Mononuclear cell (primary cell): ENCODE results near the gene RTTN. TPM values are rescaled to one million over a fixed set of nuclear protein-coding genes. Genes with fewer than 3 reads are reported as not detected.

Experiments used
- H3K27me3 ChIP-seq: 2 replicates; pipeline ENCODE4 v1.6.0; 2011; ENCODE audit warnings: low read length, control low read depth; ENCODE audit not compliant: insufficient read depth
- H3K4me1 ChIP-seq: 2 replicates; pipeline ENCODE4 v1.5.1; 2011; ENCODE audit warnings: mild to moderate bottlenecking, low read length, control low read depth; ENCODE audit not compliant: insufficient read depth
- H3K4me3 ChIP-seq: 2 replicates; pipeline ENCODE4 v1.5.1; 2011; ENCODE audit warnings: mild to moderate bottlenecking, low read length, moderate library complexity
- H3K9me3 ChIP-seq: 2 replicates; pipeline ENCODE4 v1.5.1; 2011; ENCODE audit warnings: low read depth, mild to moderate bottlenecking, control low read depth, low read length
- total RNA-seq: library from RNA; depleted of rRNA; stranded (reverse); fragments of >200 nt; gene quantifications from one replicate; pipeline ENCODE4 v1.2.3, GENCODE V29; 2012

Gene RTTN
- total RNA-seq, 1 donor, result 42.0 TPM

GRCh38 chr18:70227438-70227837 lies 22.0 kb upstream of the RTTN start:
- peaks cover 8% of the 10 kb centered on the region for H3K27me3 ChIP-seq
- H3K4me1 ChIP-seq, result peaks cover 3% of the 10 kb centered on the region
- H3K4me3 ChIP-seq, result no peak overlapping the region
- H3K9me3 ChIP-seq, result peaks cover 18% of the 10 kb centered on the region

- Histone ChIP-seq H3K4me3 (no peak overlapping the region), H3K4me1 (no peaks in the 10 kb centered on the region), H3K27me3 (peaks cover 24% of the 10 kb centered on the region), H3K9me3 (peaks cover 5% of the 10 kb centered on the region)
Measured at GRCh38 chr18:70221915-70222278, 16.4 kb upstream of the RTTN start.

GRCh38 chr18:70221156-70221914 lies 15.8 kb upstream of the RTTN start:
- no peak overlapping the region for H3K4me3 ChIP-seq

GRCh38 chr18:70220628-70221027 lies 15.1 kb upstream of the RTTN start:
- Histone ChIP-seq H3K4me1 (no peaks in the 10 kb centered on the region), H3K4me3 (no peak overlapping the region), H3K27me3 (peaks cover 24% of the 10 kb centered on the region), H3K9me3 (no peaks in the 10 kb centered on the region)

More at GRCh38 chr18:70221156-70221914, 15.8 kb upstream of the RTTN start:
- Histone ChIP-seq H3K27me3 (peaks cover 24% of the 10 kb centered on the region), H3K9me3 (no peaks in the 10 kb centered on the region), H3K4me1 (no peaks in the 10 kb centered on the region)

- Histone ChIP-seq H3K27me3 (peaks cover 24% of the 10 kb centered on the region), H3K9me3 (no peaks in the 10 kb centered on the region), H3K4me3 (no peak overlapping the region), H3K4me1 (no peaks in the 10 kb centered on the region)
Measured at GRCh38 chr18:70219688-70220087, 14.2 kb upstream of the RTTN start.

GRCh38 chr18:70216788-70217187 lies 11.3 kb upstream of the RTTN start:
- H3K4me3 ChIP-seq, result no peak overlapping the region
- H3K27me3 ChIP-seq, result peaks cover 15% of the 10 kb centered on the region

GRCh38 chr18:70207181-70207580 lies 1.7 kb upstream of the RTTN start:
- no peaks in the 10 kb centered on the region for H3K9me3 ChIP-seq
- no peak overlapping the region for H3K4me3 ChIP-seq
- H3K4me1 ChIP-seq, result peaks cover 10% of the 10 kb centered on the region
- H3K27me3 ChIP-seq, result peaks cover 9% of the 10 kb centered on the region

More at GRCh38 chr18:70216788-70217187, 11.3 kb upstream of the RTTN start:
- H3K9me3 ChIP-seq, result no peaks in the 10 kb centered on the region
- H3K4me1 ChIP-seq, result no peaks in the 10 kb centered on the region

- no peak overlapping the region for H3K4me3 ChIP-seq
- H3K9me3 ChIP-seq, result no peaks in the 10 kb centered on the region
- H3K27me3 ChIP-seq, result no peaks in the 10 kb centered on the region
- H3K4me1 ChIP-seq, result peaks cover 4% of the 10 kb centered on the region
Measured at GRCh38 chr18:70200286-70200685, 5.2 kb downstream of the RTTN start.

- no peak overlapping the region for H3K4me3 ChIP-seq
- no peaks in the 10 kb centered on the region for H3K27me3 ChIP-seq
- H3K9me3 ChIP-seq, result no peaks in the 10 kb centered on the region
- H3K4me1 ChIP-seq, result no peaks in the 10 kb centered on the region
Measured at GRCh38 chr18:70197844-70198243, 7.6 kb downstream of the RTTN start.

GRCh38 chr18:70197026-70197425 lies 8.5 kb downstream of the RTTN start:
- Histone ChIP-seq H3K4me1 (no peaks in the 10 kb centered on the region), H3K4me3 (no peak overlapping the region), H3K27me3 (no peaks in the 10 kb centered on the region), H3K9me3 (no peaks in the 10 kb centered on the region)

GRCh38 chr18:70195852-70196434 lies 9.5 kb downstream of the RTTN start:
- H3K27me3 ChIP-seq, result no peaks in the 10 kb centered on the region
- H3K9me3 ChIP-seq, result no peaks in the 10 kb centered on the region
- no peak overlapping the region for H3K4me3 ChIP-seq
- no peaks in the 10 kb centered on the region for H3K4me1 ChIP-seq

GRCh38 chr18:70195014-70195614 lies 10.4 kb downstream of the RTTN start:
- no peaks in the 10 kb centered on the region for H3K4me1 ChIP-seq
- no peaks in the 10 kb centered on the region for H3K27me3 ChIP-seq
- no peak overlapping the region for H3K4me3 ChIP-seq
- H3K9me3 ChIP-seq, result no peaks in the 10 kb centered on the region

GRCh38 chr18:70194227-70194890 lies 11.1 kb downstream of the RTTN start:
- Histone ChIP-seq H3K4me3 (no peak overlapping the region), H3K27me3 (no peaks in the 10 kb centered on the region), H3K9me3 (no peaks in the 10 kb centered on the region), H3K4me1 (no peaks in the 10 kb centered on the region)

GRCh38 chr18:70190529-70190928 lies 15.0 kb downstream of the RTTN start:
- Histone ChIP-seq H3K4me1 (no peaks in the 10 kb centered on the region), H3K27me3 (no peaks in the 10 kb centered on the region), H3K9me3 (no peaks in the 10 kb centered on the region), H3K4me3 (no peak overlapping the region)

GRCh38 chr18:70188113-70188512 lies 17.4 kb downstream of the RTTN start:
- Histone ChIP-seq H3K4me1 (no peaks in the 10 kb centered on the region), H3K9me3 (no peaks in the 10 kb centered on the region), H3K4me3 (no peak overlapping the region), H3K27me3 (no peaks in the 10 kb centered on the region)
